NCI-H2196 (cell line): Measurements from ENCODE around the gene VPREB3.

Source experiments
- DNase-seq: peaks from one replicate; lab custom pipeline; 2025; ENCODE audit not compliant: unreplicated experiment; lab: John Stamatoyannopoulos, UW

The VPREB3 gene

GRCh38 chr22:23754220-23754919 lies at the start of gene VPREB3:
Gene VPREB3 (minus strand): TSS chr22:23754425. CDS start chr22:23754363, 62 bp downstream.
- no peak for DNase-seq

GRCh38 chr22:23803001-23803819 lies 49.0 kb upstream of the VPREB3 start:
- no peak for DNase-seq

- no peak for DNase-seq
Measured at GRCh38 chr22:23801886-23802377, 47.7 kb upstream of the VPREB3 start.

GRCh38 chr22:23801238-23801821 lies 47.1 kb upstream of the VPREB3 start:
- DNase-seq: no peak

GRCh38 chr22:23800297-23801237 lies 46.3 kb upstream of the VPREB3 start:
- no peak for DNase-seq

- no peak for DNase-seq
Measured at GRCh38 chr22:23796461-23796860, 42.2 kb upstream of the VPREB3 start.

- DNase-seq: no peak
Measured at GRCh38 chr22:23793326-23793725, 39.1 kb upstream of the VPREB3 start.

GRCh38 chr22:23791738-23792645 lies 37.8 kb upstream of the VPREB3 start:
- no peak for DNase-seq

GRCh38 chr22:23790819-23791737 lies 36.9 kb upstream of the VPREB3 start:
- no peak for DNase-seq

- DNase-seq: no peak
Measured at GRCh38 chr22:23789638-23790037, 35.4 kb upstream of the VPREB3 start.

GRCh38 chr22:23789121-23789520 lies 34.9 kb upstream of the VPREB3 start:
- peak; percentile 12 for DNase-seq

GRCh38 chr22:23787910-23788309 lies 33.7 kb upstream of the VPREB3 start:
- DNase-seq: no peak

- DNase-seq: no peak
Measured at GRCh38 chr22:23787600-23787896, 33.3 kb upstream of the VPREB3 start.

GRCh38 chr22:23786752-23787599 lies 32.8 kb upstream of the VPREB3 start, which contains the start of gene SMARCB1:
Gene SMARCB1 (plus strand): TSS chr22:23786966. CDS start chr22:23787170, 204 bp downstream.
- DNase-seq: peak; percentile 81

- DNase-seq: no peak
Measured at GRCh38 chr22:23786261-23786710, 32.1 kb upstream of the VPREB3 start.

GRCh38 chr22:23784215-23784732 lies 30.0 kb upstream of the VPREB3 start:
- DNase-seq: no peak
